Astrocyte (in vitro differentiated cells and primary cell): Measurements from ENCODE around the gene KRT37.
"Not testable (repeated sequence)": the region's sequence is repeated elsewhere in the genome, so short reads cannot be mapped to it uniquely, and the experiment has no call there.

ENCODE experiments used
- CTCF ChIP-seq: IDR thresholded peaks from 2 replicates; pipeline ENCODE4 v1.5.1; 2011; ENCODE audit warnings: low read depth, mild to moderate bottlenecking, inconsistent platforms, low read length, moderate library complexity; ENCODE audit not compliant: insufficient read depth
- EZH2 ChIP-seq: IDR thresholded peaks from 2 replicates; pipeline ENCODE4 v1.6.1; 2012; ENCODE audit warnings: mild to moderate bottlenecking, low read length, inconsistent platforms; ENCODE audit not compliant: insufficient read depth

GRCh38 chr17:41422586-41422985 is 1.8 kb downstream of the KRT37 start:
- TF ChIP-seq CTCF, EZH2: not testable (repeated sequence)
